SK-N-SH treated with all-trans-retinoic acid at 6 μM for 48 hours (cell line): ENCODE data around the gene SDC1.

Source experiments
- ATAC-seq: fragments of 200-7000 bp; cut with Tn5 transposase; 3 replicates; pipeline ENCODE4 v1.9.1; 2020; ENCODE audit warnings: mild to moderate bottlenecking, moderate library complexity
- BACH2 ChIP-seq: fragments of 250-450 bp; sonication (Bioruptor Pico); IDR thresholded peaks from 2 replicates; pipeline ENCODE4 v1.9.0; 2021; ENCODE audit warnings: mild to moderate bottlenecking, borderline replicate concordance
- CREB5 ChIP-seq: fragments of 250-450 bp; sonication (Bioruptor Pico); IDR thresholded peaks from 2 replicates; pipeline ENCODE4 v1.5.1; 2020; ENCODE audit warnings: low read depth, mild to moderate bottlenecking, moderate library complexity
- CSDC2 ChIP-seq: fragments of 250-450 bp; sonication (Bioruptor Pico); IDR thresholded peaks from 2 replicates; pipeline ENCODE4 v1.5.0; 2020; ENCODE audit warnings: mild to moderate bottlenecking, moderate library complexity
- CSRNP3 ChIP-seq: fragments of 250-450 bp; sonication (Bioruptor Pico); IDR thresholded peaks from 2 replicates; pipeline ENCODE4 v1.5.1; 2021; ENCODE audit warnings: mild to moderate bottlenecking, moderate library complexity
- ESRRG ChIP-seq: fragments of 250-450 bp; sonication (Bioruptor Pico); IDR thresholded peaks from 2 replicates; pipeline ENCODE4 v1.6.1; 2021; ENCODE audit warnings: mild to moderate bottlenecking
- GLIS3 ChIP-seq: fragments of 250-450 bp; sonication (Bioruptor Pico); IDR thresholded peaks from 2 replicates; pipeline ENCODE4 v1.5.0; 2020; ENCODE audit warnings: mild to moderate bottlenecking, moderate library complexity
- OSR1 ChIP-seq: fragments of 250-450 bp; sonication (Bioruptor Pico); IDR thresholded peaks from 2 replicates; pipeline ENCODE4 v1.8.0; 2022; ENCODE audit warnings: moderate library complexity, mild to moderate bottlenecking, inconsistent platforms
- PATZ1 ChIP-seq: fragments of 250-450 bp; sonication (Bioruptor Pico); IDR thresholded peaks from 2 replicates; pipeline ENCODE4 v1.8.0; 2020; ENCODE audit warnings: mild to moderate bottlenecking, moderate library complexity, borderline replicate concordance
- POU6F1 ChIP-seq: fragments of 250-450 bp; sonication (Bioruptor Pico); IDR thresholded peaks from 2 replicates; pipeline ENCODE4 v1.8.0; 2021; ENCODE audit warnings: low read depth, mild to moderate bottlenecking, moderate library complexity, borderline replicate concordance
- PPARA ChIP-seq: fragments of 250-450 bp; sonication (Bioruptor Pico); IDR thresholded peaks from 2 replicates; pipeline ENCODE4 v1.5.0; 2020; ENCODE audit warnings: mild to moderate bottlenecking, borderline replicate concordance
- RARB ChIP-seq: fragments of 250-450 bp; sonication (Bioruptor Pico); IDR thresholded peaks from 2 replicates; pipeline ENCODE4 v1.8.0; 2021; ENCODE audit warnings: mild to moderate bottlenecking, moderate library complexity
- SNAI2 ChIP-seq: fragments of 250-450 bp; sonication (Bioruptor Pico); IDR thresholded peaks from 2 replicates; pipeline ENCODE4 v1.5.0; 2020; ENCODE audit warnings: mild to moderate bottlenecking, moderate library complexity
- TOX ChIP-seq: fragments of 250-450 bp; sonication (Bioruptor Pico); IDR thresholded peaks from 2 replicates; pipeline ENCODE4 v1.8.0; 2021; ENCODE audit warnings: mild to moderate bottlenecking, moderate library complexity, borderline replicate concordance
- TSHZ2 ChIP-seq: fragments of 250-450 bp; sonication (Bioruptor Pico); IDR thresholded peaks from 2 replicates; pipeline ENCODE4 v1.5.0; 2020; ENCODE audit warnings: mild to moderate bottlenecking, moderate library complexity
- ZC3H10 ChIP-seq: fragments of 250-450 bp; sonication (Bioruptor Pico); IDR thresholded peaks from 2 replicates; pipeline ENCODE4 v1.5.1; 2021; ENCODE audit warnings: mild to moderate bottlenecking, moderate library complexity
- ZFP3 ChIP-seq: fragments of 250-450 bp; sonication (Bioruptor Pico); IDR thresholded peaks from 2 replicates; pipeline ENCODE4 v1.5.0; 2020; ENCODE audit warnings: mild to moderate bottlenecking, moderate library complexity
- ZFP30 ChIP-seq: fragments of 450-650 bp; formaldehyde crosslinking; IDR thresholded peaks from 2 replicates; pipeline ENCODE4 v1.5.0; 2022; ENCODE audit warnings: mild to moderate bottlenecking, moderate library complexity
- ZNF565 ChIP-seq: fragments of 450-650 bp; formaldehyde crosslinking; conservative IDR thresholded peaks from 2 replicates; pipeline ENCODE4 v1.5.0; 2020; ENCODE audit warnings: low read depth, mild to moderate bottlenecking, moderate library complexity

SDC1 gene

GRCh38 chr2:20179466-20179754, 45.5 kb downstream of the SDC1 start:
- no peak for ATAC-seq
- TF ChIP-seq GLIS3 (CRISPR knock-in tag) (no peak), ZNF565 (no peak), TSHZ2 (CRISPR knock-in tag) (no peak), POU6F1 (CRISPR knock-in tag) (no peak), ZC3H10 (CRISPR knock-in tag) (no peak), TOX (CRISPR knock-in tag) (no peak), CSRNP3 (CRISPR knock-in tag) (no peak), ZFP3 (no peak), ZFP30 (CRISPR knock-in tag) (no peak), OSR1 (no peak), SNAI2 (CRISPR knock-in tag) (no peak), PPARA (no peak), PATZ1 (CRISPR knock-in tag) (no peak), RARB (CRISPR knock-in tag) (no peak)

GRCh38 chr2:20178666-20179465, 46.1 kb downstream of the SDC1 start:
- ATAC-seq = no peak
- no peak for TF ChIP-seq GLIS3 (CRISPR knock-in tag)
- no peak for TF ChIP-seq ZNF565
- no peak for TF ChIP-seq ESRRG (CRISPR knock-in tag)
- TF ChIP-seq OSR1 = no peak
- TF ChIP-seq ZFP30 (CRISPR knock-in tag) = no peak
- TF ChIP-seq, all 23 proteins: peak for 0

- ATAC-seq = no peak
- TF ChIP-seq CSDC2 (CRISPR knock-in tag) (no peak), ZFP30 (CRISPR knock-in tag) (no peak), SNAI2 (CRISPR knock-in tag) (no peak), POU6F1 (CRISPR knock-in tag) (no peak), ZFP3 (no peak), PATZ1 (CRISPR knock-in tag) (no peak), BACH2 (CRISPR knock-in tag) (no peak), CSRNP3 (CRISPR knock-in tag) (no peak), CREB5 (CRISPR knock-in tag) (no peak), RARB (CRISPR knock-in tag) (no peak), OSR1 (no peak), TSHZ2 (CRISPR knock-in tag) (no peak), TOX (CRISPR knock-in tag) (no peak)
Observed at GRCh38 chr2:20178249-20178607, 46.7 kb downstream of the SDC1 start.
